GM19395 (cell line): Measurements from ENCODE around the gene PTP4A2.
"Not testable (repeated sequence)": the region's sequence is repeated elsewhere in the genome, so short reads cannot be mapped to it uniquely, and the experiment has no call there.

ENCODE experiments used
- ATAC-seq: cut with Tn5 transposase; IDR thresholded peaks from one replicate; pipeline ENCODE4 v1.9.1; 2021; ENCODE audit warnings: mild to moderate bottlenecking, moderate library complexity; ENCODE audit not compliant: unreplicated experiment

Gene PTP4A2

DNA sequence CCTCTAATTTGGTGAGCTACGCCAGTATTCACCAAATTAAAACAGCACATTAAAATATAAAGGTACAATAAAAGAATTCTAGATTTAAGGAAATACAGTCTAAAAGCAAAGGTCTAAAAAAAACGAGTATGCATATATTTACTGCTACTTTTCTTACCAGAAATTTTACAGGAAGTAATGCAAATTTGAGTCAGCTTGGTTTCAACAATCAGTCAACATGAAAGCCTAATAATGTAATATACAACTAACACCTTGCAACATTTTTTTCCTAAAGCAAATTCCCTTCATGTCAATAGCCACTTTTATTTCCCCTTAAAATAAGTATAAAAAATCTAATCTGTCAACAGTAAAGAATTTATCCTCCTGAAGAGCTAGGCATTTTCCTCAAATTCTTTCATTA is 11.9 kb downstream of the PTP4A2 start:
- no peak for ATAC-seq

DNA sequence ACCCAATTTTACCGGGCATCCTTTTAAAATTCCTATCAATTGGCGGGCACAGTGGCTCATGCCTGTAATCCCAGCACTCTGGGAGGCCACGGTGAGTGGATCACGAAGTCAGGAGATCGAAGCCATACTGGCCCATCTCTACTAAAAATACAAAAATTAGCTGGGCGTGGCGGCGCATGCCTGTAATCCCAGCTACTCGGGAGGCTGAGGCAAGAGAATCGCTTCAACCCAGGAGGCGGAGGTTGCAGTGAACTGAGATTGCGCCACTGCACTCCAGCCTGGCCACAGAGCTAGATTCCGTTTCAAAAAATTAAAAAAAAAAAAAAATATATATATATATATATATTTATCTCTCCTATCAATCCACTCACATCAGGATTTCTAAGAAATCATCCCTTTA is 12.3 kb downstream of the PTP4A2 start:
- ATAC-seq, result not testable (repeated sequence)

DNA sequence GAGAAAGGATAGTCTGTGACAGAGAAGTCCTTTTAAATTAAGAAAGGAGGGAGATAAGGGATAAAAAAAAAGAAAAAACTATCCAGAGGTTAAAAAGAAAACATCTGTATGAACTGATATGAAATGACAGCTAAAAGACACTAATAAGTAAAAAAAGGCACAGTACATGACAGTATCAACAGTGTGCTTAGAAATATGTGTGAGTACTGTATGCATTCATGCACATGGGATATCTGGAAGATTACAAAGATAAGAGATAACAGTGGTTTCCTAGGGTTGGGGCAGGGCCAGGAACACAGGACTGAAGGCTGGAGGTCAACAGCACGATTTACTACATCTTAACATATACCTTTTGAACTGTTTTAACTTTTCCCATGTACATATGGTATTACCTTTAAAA is 13.3 kb downstream of the PTP4A2 start:
- ATAC-seq, result no peak

DNA sequence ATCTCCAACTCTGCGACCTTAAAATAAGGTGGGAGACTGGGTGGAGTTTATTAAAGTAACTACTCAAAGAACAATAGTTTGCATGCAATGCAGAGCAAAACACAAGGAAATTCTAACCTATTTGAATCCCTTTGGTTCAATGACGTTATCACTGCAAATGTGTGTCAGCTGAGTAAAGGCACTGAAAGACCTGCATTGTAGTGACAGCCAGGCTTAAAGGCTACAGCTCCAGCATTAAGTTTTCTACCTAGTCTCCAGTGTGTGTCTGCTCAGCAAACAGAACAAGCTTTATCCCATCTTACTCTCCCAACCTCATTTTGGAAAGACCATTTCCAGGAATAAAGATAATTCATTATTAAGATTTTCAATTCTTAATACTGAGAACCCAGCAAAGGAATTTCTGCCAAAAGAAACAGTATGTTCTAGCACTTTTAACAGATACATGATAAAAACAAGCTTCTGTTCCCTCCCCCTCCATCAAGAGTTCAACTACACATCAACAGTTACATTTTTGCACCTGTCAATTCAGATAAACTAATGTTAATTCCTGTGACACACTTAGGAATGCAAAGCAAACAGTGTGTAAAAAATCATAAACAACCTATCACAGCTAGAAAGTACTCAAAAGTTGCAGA is 14.2 kb downstream of the PTP4A2 start:
- no peak for ATAC-seq

DNA sequence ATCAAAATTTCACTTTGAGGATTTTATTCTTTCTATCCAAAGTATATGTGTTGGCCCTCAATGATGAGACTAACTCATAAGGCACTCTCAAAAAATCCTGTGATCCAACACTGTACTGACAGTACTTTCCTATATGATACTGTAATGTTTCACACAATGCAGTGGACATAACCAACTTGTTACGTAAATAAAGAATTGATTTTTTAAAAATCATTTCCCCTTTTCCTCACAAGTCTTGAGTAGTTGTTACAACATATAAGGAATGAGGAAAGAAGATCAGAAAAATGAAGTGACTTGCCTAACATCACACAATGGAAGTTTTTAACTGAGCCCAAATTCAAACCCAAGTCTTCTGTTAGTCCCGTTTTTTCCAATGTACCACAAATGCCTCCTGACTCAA is 17.2 kb downstream of the PTP4A2 start:
- no peak for ATAC-seq

DNA sequence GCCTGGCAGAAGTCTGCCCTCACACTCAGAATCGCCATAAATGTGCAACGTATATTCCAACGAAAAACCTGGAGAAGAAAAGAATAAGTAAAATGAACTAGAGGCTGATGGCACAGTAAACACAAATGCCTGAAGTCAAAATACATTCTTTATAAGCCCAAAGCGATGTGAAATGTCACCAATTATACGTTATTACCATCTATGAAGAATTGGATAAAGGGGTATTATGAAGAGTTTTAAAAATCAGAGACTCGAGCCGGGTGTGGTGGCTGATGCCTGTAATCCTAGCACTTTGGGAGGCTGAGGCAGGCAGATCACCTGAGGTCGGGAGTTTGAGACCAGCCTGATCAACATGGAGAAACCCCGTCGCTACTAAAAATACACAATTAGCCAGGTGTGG is 18.6 kb downstream of the PTP4A2 start:
- ATAC-seq, result no peak

DNA sequence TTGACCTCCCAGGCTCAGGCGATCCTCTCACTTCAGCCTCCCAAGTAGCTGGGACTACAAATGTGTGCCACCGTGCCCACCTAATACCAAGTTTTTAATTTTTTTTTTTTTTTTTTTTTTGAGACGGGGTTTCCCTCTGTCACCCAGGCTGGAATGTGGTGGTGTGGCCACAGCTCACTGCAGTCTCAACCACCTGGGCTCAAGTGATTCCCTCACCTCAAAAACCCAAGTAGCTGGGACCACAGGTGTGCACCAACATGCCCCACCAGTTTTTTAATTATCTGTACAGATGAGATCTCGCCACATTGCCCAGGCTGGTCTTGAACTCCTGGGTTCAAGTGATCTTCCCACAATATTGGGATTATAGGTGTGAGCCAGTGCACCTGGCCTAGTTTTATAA is 22.7 kb downstream of the PTP4A2 start:
- ATAC-seq, result no peak

DNA sequence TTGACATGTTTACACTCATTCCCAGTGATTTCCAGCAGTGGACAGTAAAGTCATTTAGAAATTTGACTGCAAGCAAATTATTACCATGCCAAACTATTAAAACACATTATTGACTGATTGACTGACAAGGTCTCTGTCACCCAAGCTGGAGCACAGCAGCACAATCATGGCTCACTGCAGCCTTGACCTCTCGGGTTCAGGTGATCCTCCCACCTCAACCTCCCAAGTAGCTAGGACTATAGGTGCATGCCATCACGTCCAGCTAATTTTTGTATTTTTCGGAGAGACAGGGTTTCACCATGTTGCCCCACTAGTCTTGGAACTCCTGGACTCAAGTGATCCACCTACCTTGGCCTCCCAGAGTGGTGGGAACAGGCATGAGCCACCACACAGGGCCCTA is 24.2 kb downstream of the PTP4A2 start:
- ATAC-seq, result no peak

DNA sequence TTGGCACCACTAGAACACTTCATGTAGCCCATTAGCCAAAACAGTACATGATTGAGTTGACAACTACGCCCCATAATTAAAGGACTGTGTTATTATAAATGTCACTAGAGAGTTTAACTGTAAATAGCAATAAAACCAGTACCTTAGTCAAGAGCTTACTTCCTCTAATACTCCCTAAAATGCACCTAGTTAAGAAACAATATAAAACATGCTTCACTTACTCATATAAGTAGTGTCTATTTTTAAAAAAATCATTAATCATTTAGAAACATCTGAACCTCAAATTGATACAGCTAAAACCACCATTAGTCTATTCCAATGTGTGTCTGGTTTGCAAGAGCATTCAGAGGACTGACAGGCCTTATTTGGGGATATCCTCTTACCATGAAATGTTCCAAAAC is 25.3 kb downstream of the PTP4A2 start:
- ATAC-seq, result no peak

DNA sequence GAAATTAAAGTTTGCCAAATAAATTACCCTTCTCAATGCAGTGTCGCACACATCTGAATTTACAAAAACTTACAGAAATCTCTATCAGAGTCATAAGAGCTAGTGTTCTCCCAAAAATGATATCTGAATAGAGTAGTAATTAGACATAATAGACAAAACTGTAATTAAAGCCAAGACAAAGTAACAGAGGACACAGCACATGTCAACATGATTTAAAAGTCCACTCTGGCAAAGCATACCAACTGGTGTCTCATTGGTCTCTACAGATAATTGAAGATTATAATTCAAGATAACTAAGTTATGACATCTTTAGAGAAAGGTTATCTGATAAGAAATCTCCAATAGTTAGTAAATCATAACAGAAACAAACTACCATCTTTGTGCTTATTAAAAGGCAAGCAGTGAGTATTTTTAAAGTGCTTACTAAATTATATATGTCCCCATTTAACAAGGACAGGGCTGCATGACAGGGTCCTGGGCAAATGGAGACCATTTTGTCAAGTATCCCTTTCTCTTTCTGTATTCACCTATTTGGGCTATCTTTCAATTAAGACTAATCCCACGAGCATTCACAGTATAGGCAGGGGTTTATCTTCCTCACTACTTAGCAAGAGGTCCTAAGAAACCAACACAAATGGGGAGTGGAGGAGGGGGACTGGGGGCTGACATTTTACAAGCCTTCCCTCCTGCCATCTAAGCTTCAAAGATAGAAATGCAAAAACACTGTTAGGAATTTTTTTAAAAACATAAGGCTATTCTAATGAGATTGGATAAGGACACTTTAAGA is 26.0 kb downstream of the PTP4A2 start:
- no peak for ATAC-seq

DNA sequence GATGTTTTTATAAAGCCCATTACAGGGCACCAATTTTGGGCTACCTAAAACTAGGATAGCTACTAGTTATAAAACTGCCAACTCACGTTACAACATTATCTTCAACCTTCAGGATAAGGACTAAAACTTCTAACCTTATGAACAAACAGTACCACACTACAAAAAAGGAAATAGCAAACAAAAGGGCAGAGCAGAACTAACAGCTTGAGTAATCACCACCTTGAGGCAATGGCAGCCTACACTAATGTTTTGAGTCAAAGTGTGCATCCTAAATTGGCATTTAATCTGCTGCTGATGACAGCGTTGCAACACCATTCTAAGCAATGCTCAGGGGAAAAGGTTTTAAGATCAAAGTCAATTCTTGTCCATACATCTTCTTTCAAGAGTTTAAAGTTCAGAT is 27.2 kb downstream of the PTP4A2 start:
- ATAC-seq, result no peak

DNA sequence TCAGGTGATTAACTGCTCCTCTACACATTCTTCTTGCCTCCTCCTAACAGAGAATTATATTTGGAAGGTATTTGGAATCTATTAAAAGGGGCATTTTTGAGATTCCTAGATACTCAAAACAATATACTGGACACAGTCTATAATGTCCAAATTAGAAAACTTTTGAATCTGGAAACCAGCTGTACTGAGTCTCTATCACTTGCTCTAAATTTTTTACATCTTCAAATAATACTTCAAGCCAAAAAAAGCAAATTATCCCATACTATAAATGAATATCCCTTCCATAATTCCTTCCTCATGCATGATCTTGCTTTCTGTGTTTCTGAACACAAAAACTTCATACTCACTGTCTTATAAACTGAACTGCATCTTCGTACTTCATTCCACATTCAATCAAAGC is 28.5 kb downstream of the PTP4A2 start:
- no peak for ATAC-seq

DNA sequence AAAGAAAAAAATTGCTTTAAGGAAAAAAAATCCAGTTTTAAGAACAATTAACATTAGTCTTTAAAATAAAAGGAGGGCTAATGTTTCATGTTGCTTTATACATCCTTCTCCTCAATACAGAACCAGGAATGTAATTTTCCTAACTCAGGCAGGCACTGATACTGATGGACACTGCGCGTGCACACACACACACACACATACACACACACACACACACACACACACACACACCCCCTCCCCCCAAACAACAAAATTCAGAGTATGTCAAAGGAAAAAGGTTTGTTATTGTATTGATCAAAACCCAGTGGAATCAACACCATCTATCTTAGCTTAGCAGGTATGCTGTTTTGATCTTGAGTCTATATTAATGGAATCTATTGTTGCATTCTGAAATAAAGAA is 31.6 kb downstream of the PTP4A2 start:
- ATAC-seq, result no peak

DNA sequence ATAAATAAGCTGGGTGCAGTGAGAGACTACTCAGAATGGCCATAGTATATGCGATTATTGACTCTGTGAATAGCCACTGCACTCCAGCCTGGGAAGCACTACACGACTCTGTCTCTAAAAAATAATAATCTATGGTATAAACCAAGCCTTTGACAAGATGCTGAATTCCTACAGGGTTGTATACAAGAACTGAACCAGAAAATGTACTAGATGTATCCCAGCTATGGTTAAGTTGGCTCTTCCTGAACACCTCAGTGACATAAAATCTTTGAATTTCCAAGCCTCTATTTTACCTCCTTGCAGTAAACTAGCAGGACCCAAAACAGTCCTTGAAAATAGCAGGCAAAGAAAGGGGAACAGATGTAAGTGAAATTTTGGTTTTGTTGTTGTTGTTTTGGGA is 32.5 kb downstream of the PTP4A2 start:
- no peak for ATAC-seq

DNA sequence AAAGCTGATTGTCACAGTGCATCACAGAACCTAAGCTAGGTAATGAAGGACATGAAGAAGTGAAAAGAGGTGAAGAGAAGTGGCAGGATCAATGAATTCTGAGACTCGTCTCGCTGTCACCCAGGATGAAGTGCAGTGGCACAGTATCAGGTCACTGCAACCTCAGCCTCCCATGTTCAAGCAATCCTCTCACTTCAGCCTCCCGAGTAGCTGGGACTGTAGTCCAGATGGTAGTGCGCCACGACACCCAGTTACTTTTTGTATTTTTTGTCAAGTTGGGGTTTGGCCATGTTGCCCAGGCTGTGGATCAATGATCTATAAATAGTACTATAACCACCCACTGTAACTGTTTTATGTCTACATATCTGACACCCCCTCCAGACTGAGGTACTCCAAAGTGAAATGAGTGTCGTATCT is 33.1 kb downstream of the PTP4A2 start:
- ATAC-seq, result no peak

DNA sequence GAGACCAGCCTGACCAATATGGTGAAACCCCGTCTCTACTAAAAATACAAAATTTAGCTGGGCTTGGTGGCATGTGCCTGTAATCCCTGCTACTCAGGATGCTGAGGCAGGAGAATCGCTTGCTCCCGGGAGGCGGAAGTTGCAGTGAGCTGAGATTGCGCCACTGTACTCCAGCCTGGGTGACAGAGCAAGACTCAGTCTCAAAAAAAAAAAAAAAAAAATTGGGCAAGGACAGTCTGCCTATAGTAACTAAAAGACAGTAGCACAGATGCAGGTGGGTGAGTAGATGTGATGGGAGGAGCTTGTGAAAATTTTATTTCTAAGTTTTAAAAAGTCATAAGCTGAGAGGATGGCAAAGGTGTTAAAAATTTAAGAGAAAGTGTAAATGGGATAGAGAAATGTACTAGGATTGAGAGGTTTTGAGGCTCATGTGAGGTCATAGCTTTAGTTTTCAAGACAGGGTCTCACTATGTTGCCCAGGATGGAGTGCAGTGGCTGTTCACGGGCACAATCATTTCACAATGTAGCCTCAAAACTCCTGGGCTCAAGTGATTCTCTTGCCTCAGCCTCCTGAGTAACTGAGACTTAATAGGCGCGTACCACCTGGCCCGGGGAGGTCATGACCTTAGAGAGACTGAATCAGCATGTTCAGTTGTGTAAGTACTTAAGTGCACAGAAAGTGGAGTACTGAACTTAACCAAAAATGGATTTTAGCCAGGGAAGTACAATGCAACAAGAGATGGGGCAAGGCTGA is 33.7 kb downstream of the PTP4A2 start:
- ATAC-seq, result no peak

DNA sequence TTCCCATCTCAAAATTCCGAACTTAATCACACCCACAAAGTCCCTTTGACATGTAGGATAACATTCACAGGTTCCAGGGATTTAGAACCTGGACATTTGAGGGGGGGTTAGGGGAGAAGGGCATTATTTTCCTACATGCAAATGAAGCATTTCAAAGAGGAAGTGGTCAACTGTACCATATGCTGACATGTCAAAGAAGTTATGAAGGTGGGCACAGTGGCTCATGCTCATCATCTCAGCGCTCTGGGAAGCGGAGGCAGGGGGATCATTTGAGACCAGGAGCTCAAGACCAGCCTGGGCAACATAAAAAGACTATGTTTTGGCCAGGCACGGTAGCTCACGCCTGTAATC is 35.7 kb downstream of the PTP4A2 start:
- no peak for ATAC-seq

DNA sequence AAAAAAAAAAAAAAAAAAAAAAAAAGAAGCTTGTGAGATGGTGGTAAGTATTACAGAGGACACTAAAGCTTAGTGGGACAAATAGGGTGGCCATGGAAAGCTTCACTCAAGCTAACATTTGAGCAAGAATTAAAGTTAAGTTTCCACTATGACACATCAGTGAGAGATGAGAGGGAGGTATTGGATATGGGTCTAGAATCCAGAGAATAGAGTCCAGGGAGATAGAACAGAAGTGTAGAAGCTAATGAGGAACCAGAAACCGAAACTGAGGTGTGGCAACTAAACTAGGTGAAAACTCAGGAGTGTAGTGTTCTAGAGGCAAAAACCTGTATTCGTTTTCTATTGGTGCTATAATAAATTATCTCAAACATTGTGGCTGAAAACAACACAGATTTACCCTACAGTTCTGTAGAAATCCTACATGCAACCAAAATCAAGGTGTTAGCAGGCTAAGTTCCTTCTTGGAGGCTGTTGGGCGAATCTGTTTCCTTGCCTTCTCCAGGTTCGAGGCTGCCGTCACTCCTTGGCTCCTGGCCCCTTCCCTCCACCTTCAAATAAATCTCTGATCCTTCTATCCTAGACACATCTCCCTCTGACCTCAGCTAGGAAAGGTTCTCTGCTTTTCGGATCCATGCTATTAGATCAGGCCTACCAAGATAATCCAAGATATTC is 36.2 kb downstream of the PTP4A2 start:
- no peak for ATAC-seq

DNA sequence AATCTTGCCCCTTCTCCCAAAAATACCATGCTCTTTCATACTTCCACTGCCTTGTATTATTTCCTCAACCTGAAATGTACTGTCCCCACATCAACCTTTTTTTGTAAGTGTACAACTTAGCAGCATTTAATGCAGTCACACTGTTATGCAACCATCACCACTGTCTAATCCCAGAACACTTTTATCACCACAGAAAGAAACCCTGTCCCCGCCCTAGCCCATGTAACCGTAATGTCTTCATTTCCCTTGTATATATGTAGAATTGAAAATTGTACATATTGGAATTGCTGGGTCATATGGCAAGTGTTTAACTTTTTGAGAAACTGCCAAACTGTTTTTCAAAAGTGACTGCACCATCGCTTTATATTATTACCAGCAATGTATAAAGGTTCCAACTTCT is 37.4 kb downstream of the PTP4A2 start:
- ATAC-seq, result no peak

DNA sequence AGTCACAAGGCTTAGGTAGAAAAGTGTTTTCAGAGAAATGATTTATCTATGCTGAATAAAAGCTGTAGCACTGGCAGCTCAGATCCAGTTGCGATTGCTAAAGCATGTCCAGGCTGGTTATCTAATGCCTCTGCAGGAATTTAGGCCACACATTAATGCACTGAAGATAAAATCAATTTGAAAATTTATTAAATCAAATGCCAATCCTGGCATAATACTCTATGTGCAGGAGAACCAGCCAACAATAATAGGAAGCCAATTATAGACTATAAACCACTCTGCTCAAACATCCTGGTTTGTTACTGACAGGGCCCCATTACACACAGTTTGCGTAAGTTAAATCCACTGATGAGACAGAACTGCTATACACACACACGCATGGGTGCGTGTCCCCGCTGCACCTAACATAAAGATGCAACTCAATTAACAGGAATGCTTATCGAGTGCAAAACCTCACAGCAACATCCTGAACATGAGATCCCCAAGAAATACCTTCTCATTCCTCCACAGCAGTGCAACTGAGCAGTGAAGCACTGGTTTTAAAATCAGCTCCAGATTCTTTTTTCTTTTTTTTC is 40.6 kb downstream of the PTP4A2 start:
- ATAC-seq, result no peak

DNA sequence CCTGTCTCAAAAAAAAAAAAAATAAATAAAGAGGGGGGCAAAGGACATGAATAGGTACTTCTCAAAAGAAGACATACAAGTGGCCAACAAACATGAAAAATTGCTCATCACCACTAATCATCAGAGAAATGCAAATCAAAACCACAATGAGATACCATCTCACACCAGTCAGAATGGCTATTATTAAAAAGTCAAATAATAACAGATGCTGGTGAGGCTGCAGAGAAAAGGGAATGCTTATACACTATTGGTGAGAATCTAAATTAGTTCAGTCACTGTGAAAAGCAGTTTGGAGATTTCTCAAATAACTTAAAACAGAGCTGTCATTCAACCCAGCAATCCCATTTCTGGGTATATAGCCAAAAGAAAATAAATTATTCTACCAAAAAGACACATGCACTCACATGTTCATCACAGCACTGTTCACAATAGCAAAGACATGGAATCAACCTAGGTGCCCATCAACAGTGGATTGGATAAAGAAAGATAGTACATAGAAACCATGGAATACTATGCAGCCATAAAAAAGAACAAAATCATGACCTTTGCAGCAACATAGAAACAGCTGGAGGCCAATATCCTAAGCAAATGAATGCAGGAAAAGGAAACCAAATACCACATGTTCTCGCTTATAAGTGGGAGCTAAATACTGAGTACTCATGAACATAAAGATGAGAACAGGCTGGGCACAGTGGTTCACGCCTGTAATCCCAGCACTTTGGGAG is 42.5 kb downstream of the PTP4A2 start:
- ATAC-seq, result not testable (repeated sequence)
